GM12878 (cell line): ENCODE data around the gene LYPLA2. TPM values are rescaled to one million over a fixed set of nuclear protein-coding genes. Genes with fewer than 3 reads are reported as not detected.

Experiments
- BRCA1 ChIP-seq: IDR thresholded peaks from 2 replicates; pipeline ENCODE4 v1.6.1; 2011; ENCODE audit warnings: low read depth, low read length, improper control_type of control experiment
- ELK1 ChIP-seq: IDR thresholded peaks from 2 replicates; pipeline ENCODE4 v1.6.1; 2012; ENCODE audit warnings: low read depth, low read length, improper control_type of control experiment
- FOXK2 ChIP-seq: fragments of 450-650 bp; IDR thresholded peaks from 2 replicates; pipeline ENCODE4 v1.6.1; 2017; ENCODE audit warnings: mild to moderate bottlenecking, moderate library complexity
- FOXM1 ChIP-seq: IDR thresholded peaks from 2 replicates; pipeline ENCODE4 v1.6.1; 2012; ENCODE audit warnings: low read depth, mild to moderate bottlenecking, inconsistent platforms, low read length, moderate library complexity
- HDAC6 ChIP-seq: fragments of 200-600 bp; sonication (generic); IDR thresholded peaks from one replicate; pipeline ENCODE4 v1.8.0; 2017; ENCODE audit warnings: antibody characterized with exemption; ENCODE audit not compliant: unreplicated experiment
- IRF4 ChIP-seq: IDR thresholded peaks from 2 replicates; pipeline ENCODE4 v1.6.1; 2011; ENCODE audit warnings: low read depth, low read length
- NFXL1 ChIP-seq: fragments of 450-650 bp; IDR thresholded peaks from 2 replicates; pipeline ENCODE4 v1.6.1; 2017; ENCODE audit warnings: antibody characterized with exemption, mild to moderate bottlenecking, borderline replicate concordance
- NKRF ChIP-seq: fragments of 450-650 bp; conservative IDR thresholded peaks from 2 replicates; pipeline ENCODE4 v1.6.1; 2017; ENCODE audit warnings: mild to moderate bottlenecking, moderate library complexity
- RCOR1 ChIP-seq: conservative IDR thresholded peaks from 2 replicates; pipeline ENCODE4 v1.6.1; 2012; ENCODE audit warnings: low read depth, low read length, improper control_type of control experiment
- RELA ChIP-seq: fragments of 450-650 bp; IDR thresholded peaks from 2 replicates; pipeline ENCODE4 v1.8.0; 2014; ENCODE audit warnings: borderline replicate concordance; ENCODE audit not compliant: partially characterized antibody
- RFX5 ChIP-seq: IDR thresholded peaks from 2 replicates; pipeline ENCODE4 v1.6.1; 2011; ENCODE audit warnings: low read depth, low read length, improper control_type of control experiment
- RUNX3 ChIP-seq: IDR thresholded peaks from 2 replicates; pipeline ENCODE4 v1.6.1; 2012; ENCODE audit warnings: low read length, inconsistent platforms
- SIX5 ChIP-seq: IDR thresholded peaks from 2 replicates; pipeline ENCODE4 v1.6.1; 2011; ENCODE audit warnings: mild to moderate bottlenecking, low read depth, low read length, moderate library complexity; ENCODE audit not compliant: severe bottlenecking
- SMAD1 ChIP-seq: fragments of 450-650 bp; IDR thresholded peaks from 2 replicates; pipeline ENCODE4 v1.6.1; 2018; ENCODE audit warnings: mild to moderate bottlenecking, low read depth; ENCODE audit not compliant: partially characterized antibody
- SP1 ChIP-seq: IDR thresholded peaks from one replicate; pipeline ENCODE4 v1.6.1; 2011; ENCODE audit warnings: low read depth, low read length
- SRF ChIP-seq, 2 experiments: IDR thresholded peaks; 2 replicates each; pipeline ENCODE4 v1.6.1; 2011; ENCODE audit warnings: low read depth in 2 of 2, low read length in 2 of 2, mild to moderate bottlenecking in 1 of 2, moderate library complexity in 1 of 2
- YY1 ChIP-seq: IDR thresholded peaks from 2 replicates; pipeline ENCODE4 v1.6.1; 2011; ENCODE audit warnings: low read depth, mild to moderate bottlenecking, low read length
- ZBTB4 ChIP-seq: fragments of 450-650 bp; formaldehyde crosslinking; IDR thresholded peaks from 2 replicates; pipeline ENCODE4 v1.4.0; 2022; ENCODE audit warnings: mild to moderate bottlenecking, moderate library complexity
- ZNF217 ChIP-seq: fragments of 450-650 bp; IDR thresholded peaks from 2 replicates; pipeline ENCODE4 v1.6.1; 2017; ENCODE audit warnings: antibody characterized with exemption, mild to moderate bottlenecking
- ZNF24 ChIP-seq: fragments of 450-650 bp; IDR thresholded peaks from 2 replicates; pipeline ENCODE4 v1.6.1; 2017; ENCODE audit warnings: antibody characterized with exemption, mild to moderate bottlenecking
- ZNF384 ChIP-seq: IDR thresholded peaks from 2 replicates; pipeline ENCODE4 v1.6.1; 2012; ENCODE audit warnings: low read depth, mild to moderate bottlenecking, low read length, improper control_type of control experiment, borderline replicate concordance
- polyA plus RNA-seq, 11 experiments: library from polyadenylated mRNA; depleted of rRNA in 4 of 11; unstranded in 6 of 11; stranded (reverse) in 5 of 11; fragments of >200 nt; fragmentation: Nextera tagmentation in 4 of 11; fragmentation: Illumina TruSeq in 1 of 11; extraction: Ambion mirVana in 4 of 11; extraction: Trizol in 1 of 11; gene quantifications; 1 replicate in 1 of 11; 2 replicates in 10 of 11; pipeline versions ENCODE4 v1.2.1 to v1.2.3, GENCODE V29; 2011 to 2016; ENCODE audit warnings: inconsistent platforms in 2 of 11, missing spikeins in 2 of 11, low read depth in 1 of 11
- total RNA-seq, 4 experiments: library from RNA; depleted of rRNA in 3 of 4; stranded (reverse); fragments of >200 nt in 3 of 4; fragmentation: Illumina TruSeq in 1 of 4; extraction: Trizol in 1 of 4; gene quantifications; 2 replicates each; pipeline versions ENCODE4 v1.2.1 to v1.2.3, GENCODE V29; 2013 to 2021
- TF ChIP-seq, protein P1 (sequence below): IDR thresholded peaks from 2 replicates; pipeline ENCODE4 v1.6.1; 2011; ENCODE audit warnings: low read depth, mild to moderate bottlenecking, low read length, moderate library complexity, borderline replicate concordance; ENCODE audit errors: extremely low read depth
- TF ChIP-seq, protein P2 (sequence below): fragments of 450-650 bp; IDR thresholded peaks from 2 replicates; pipeline ENCODE4 v1.6.1; 2016; ENCODE audit warnings: mild to moderate bottlenecking

Gene LYPLA2
- total and polyA plus RNA-seq, 10 of the 15 experiments (the other 5 are each of a cell fraction or from before 2014, with no cell fraction given) = 2.7 to 129 (median 62.3) TPM

GRCh38 chr1:23790696-23791515 lies at the start of gene LYPLA2 (continued):
- TF ChIP-seq BRCA1 (no peak), ZBTB4 (CRISPR knock-in tag) (no peak), NFXL1 (no peak), NKRF (peak; percentile 74), ZNF217 (no peak), ELK1 (peak; percentile 80; the same call in 1 of the 2 replicates), YY1 (peak; percentile 98), RELA (no peak), ZNF24 (no peak), SMAD1 (no peak), RFX5 (no peak), SRF (IDR thresholded peaks at IDR 0.05; ENCODE audit: low read depth in 2 of 2, low read length in 2 of 2) (no peak), SIX5 (peak; percentile 61), RCOR1 (no peak), RUNX3 (no peak), FOXK2 (no peak), FOXM1 (no peak), HDAC6 (no peak), SP1 (no peak), IRF4 (no peak), ZNF384 (no peak)
- TF ChIP-seq, protein P1, sequence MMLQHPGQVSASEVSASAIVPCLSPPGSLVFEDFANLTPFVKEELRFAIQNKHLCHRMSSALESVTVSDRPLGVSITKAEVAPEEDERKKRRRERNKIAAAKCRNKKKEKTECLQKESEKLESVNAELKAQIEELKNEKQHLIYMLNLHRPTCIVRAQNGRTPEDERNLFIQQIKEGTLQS = no peak
- TF ChIP-seq, protein P2, sequence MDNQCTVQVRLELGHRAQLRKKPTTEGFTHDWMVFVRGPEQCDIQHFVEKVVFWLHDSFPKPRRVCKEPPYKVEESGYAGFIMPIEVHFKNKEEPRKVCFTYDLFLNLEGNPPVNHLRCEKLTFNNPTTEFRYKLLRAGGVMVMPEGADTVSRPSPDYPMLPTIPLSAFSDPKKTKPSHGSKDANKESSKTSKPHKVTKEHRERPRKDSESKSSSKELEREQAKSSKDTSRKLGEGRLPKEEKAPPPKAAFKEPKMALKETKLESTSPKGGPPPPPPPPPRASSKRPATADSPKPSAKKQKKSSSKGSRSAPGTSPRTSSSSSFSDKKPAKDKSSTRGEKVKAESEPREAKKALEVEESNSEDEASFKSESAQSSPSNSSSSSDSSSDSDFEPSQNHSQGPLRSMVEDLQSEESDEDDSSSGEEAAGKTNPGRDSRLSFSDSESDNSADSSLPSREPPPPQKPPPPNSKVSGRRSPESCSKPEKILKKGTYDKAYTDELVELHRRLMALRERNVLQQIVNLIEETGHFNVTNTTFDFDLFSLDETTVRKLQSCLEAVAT = no peak
